ENCODE measurements around the gene SRMS.

DNA sequence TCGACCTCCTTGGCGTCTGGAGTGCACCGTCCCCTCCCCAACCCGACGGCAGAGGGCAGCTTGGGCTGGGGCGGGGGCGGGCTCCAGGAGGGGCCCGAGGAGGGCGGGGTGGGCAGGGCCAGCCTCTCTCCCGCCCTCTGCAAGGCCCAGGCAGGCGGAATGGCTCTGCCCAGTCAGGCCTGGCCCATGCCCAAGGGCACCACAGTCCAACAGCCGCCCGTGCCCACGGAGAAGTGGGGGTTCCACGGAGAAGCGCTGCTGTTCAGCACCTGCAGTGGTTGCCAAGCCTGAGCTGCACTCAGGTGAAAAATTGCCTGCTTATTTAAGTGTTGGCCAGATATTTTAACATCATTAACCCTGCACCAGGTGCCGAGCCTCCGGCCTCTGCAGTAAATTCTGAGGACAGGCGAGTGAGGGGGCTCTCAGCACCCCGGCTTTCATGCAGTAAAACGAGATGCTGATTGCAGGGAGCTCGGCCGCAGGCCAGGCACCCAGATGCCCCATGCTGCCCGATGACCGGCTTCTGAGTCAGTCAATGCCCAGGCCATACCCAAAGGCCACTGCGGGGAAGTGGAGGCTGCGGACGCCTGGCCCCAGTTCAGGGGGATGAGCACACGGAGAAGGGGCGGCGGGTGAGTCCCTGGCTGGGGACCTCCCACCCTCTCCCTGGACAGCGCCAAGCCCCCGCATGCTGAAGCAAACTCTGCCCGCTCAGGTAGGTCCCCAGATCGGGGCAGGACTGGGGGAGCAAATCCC is at the start of gene SRMS:
- no peak for TF ChIP-seq CTCF (IDR thresholded peaks at IDR 0.05)
- no peak for TF ChIP-seq EZH2 (IDR thresholded peaks at IDR 0.05; ENCODE audit: borderline replicate concordance, insufficient read depth, low read depth, low read length, poor library complexity, severe bottlenecking)
